Lower lobe of right lung (tissue), 2 donors: ENCODE measurements around the gene PPFIA1. TPM values are rescaled to one million over a fixed set of nuclear protein-coding genes. Genes with fewer than 3 reads are reported as not detected.

ENCODE experiments used
- ATAC-seq, 2 donors: fragments of 200-7000 bp; cut with Tn5 transposase; one replicate each; pipeline ENCODE4 v1.9.1; 2020 to 2022; ENCODE audit warnings: mild to moderate bottlenecking in 2 of 2, moderate library complexity in 2 of 2
- DNase-seq: peaks from one replicate; pipeline ENCODE4 v3.0.0-alpha.2; 2020
- H3K27ac ChIP-seq: fragments of 200-600 bp; one replicate; pipeline ENCODE4 v1.8.0; 2022
- H3K27me3 ChIP-seq: fragments of 200-600 bp; one replicate; pipeline ENCODE4 v1.8.0; 2022; ENCODE audit warnings: low read depth
- H3K36me3 ChIP-seq: fragments of 200-600 bp; one replicate; pipeline ENCODE4 v1.8.0; 2022; ENCODE audit warnings: mild to moderate bottlenecking
- H3K4me1 ChIP-seq: fragments of 200-600 bp; one replicate; pipeline ENCODE4 v1.8.0; 2022
- H3K4me3 ChIP-seq: fragments of 200-600 bp; one replicate; pipeline ENCODE4 v1.8.0; 2022; ENCODE audit warnings: mild to moderate bottlenecking
- H3K9me3 ChIP-seq: fragments of 200-600 bp; one replicate; pipeline ENCODE4 v1.8.0; 2022
- intact Hi-C: fragments of 100-400 bp; cut with DNase I; formaldehyde crosslinking; loops from one replicate; pipeline ENCODE4 v1.11.0; 2022
- total RNA-seq: library from RNA; stranded (reverse); fragmentation: NEBNext Ultra II Directional; extraction: Animal tissue kit (Norgen Biotek cat#: 25700); gene quantifications from one replicate; pipeline ENCODE4 v1.2.1, GENCODE V29; 2021
- TF ChIP-seq, protein P1 (sequence below): fragments of 200-600 bp; IDR thresholded peaks from one replicate; pipeline ENCODE4 v1.8.0; 2022; ENCODE audit warnings: antibody characterized with exemption, mild to moderate bottlenecking
- donor health status: DM: no; HTN: yes; CAD: no; lungs with severe emphysema.

The PPFIA1 gene
- total RNA-seq, 1 donor from 2014 or later: 81.0 TPM

DNA sequence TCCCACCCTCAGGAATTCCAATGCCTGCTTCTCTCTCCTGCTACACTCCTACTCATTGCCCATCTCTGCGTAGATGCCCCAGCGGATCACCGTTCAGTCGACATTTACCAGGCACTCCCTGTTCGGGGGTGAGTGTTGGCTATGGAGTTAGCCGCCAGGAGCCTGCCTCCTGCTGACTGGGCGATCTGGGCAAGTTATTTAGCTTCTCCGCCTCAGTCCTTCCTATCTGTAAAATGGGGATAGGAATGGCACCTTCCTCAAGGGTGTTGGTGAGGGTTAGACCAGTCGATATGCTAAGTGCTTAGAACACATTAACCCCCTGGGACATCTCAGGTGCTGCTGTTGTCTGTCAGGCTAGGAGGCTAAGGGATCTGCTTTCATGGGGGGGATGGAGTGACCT, 36.5 kb upstream of the PPFIA1 start:
- Histone ChIP-seq H3K36me3 (no peaks in the 10 kb centered on the region), H3K27ac (no peak overlapping the region), H3K4me1 (no peaks in the 10 kb centered on the region), H3K27me3 (no peaks in the 10 kb centered on the region), H3K9me3 (no peaks in the 10 kb centered on the region), H3K4me3 (no peak overlapping the region)
- DNase-seq (no peak), ATAC-seq (no peak)
- TF ChIP-seq, protein P1, sequence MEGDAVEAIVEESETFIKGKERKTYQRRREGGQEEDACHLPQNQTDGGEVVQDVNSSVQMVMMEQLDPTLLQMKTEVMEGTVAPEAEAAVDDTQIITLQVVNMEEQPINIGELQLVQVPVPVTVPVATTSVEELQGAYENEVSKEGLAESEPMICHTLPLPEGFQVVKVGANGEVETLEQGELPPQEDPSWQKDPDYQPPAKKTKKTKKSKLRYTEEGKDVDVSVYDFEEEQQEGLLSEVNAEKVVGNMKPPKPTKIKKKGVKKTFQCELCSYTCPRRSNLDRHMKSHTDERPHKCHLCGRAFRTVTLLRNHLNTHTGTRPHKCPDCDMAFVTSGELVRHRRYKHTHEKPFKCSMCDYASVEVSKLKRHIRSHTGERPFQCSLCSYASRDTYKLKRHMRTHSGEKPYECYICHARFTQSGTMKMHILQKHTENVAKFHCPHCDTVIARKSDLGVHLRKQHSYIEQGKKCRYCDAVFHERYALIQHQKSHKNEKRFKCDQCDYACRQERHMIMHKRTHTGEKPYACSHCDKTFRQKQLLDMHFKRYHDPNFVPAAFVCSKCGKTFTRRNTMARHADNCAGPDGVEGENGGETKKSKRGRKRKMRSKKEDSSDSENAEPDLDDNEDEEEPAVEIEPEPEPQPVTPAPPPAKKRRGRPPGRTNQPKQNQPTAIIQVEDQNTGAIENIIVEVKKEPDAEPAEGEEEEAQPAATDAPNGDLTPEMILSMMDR: no peak
- intact Hi-C loops: no loop called here

DNA sequence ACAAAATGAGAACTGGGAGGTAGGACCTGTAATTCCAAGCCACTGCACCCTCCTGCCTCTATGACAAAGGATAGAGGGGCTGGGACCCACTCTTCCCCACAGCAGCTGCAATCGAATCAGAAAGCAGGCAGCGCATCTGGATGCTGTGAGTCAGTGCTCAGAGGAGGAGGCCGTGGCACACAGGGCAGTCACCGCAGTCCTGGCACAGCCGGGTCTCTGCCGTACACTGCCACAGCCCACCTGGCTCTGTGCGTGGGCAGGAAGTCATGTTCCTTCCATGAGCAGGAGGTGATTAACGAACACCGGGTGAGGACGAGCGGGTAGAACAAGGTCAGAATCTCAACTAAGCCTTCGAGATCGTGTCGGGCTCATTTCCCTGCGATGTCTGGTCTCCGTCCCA, 30.2 kb upstream of the PPFIA1 start:
- Histone ChIP-seq H3K9me3 (no peaks in the 10 kb centered on the region), H3K27ac (no peak overlapping the region), H3K36me3 (no peaks in the 10 kb centered on the region), H3K4me3 (no peak overlapping the region), H3K4me1 (no peaks in the 10 kb centered on the region), H3K27me3 (no peaks in the 10 kb centered on the region)
- TF ChIP-seq, protein P1: no peak
- intact Hi-C loops: no loop called here
- DNase-seq (no peak), ATAC-seq (no peak)

DNA sequence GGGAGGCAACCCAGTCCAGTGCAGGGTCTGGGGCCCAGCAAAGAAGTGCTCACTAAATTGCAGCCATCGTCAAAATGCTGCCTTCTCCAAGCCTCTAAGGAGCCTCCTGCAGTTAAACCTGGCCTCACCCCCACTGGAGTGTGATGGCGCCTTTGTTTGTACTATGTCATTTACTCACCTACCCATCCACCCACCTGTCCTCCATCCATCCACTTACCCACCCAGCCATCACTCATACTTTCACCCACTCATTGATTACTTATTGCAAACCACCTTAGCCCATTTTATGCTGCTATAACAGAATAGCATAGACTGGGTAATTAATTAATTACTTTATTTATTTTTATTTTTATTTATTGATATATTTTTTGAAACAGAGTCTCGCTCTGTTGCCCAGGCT, 28.8 kb upstream of the PPFIA1 start:
- Histone ChIP-seq H3K4me1 (no peaks in the 10 kb centered on the region), H3K27me3 (no peaks in the 10 kb centered on the region), H3K9me3 (no peaks in the 10 kb centered on the region), H3K4me3 (no peak overlapping the region), H3K27ac (no peak overlapping the region), H3K36me3 (no peaks in the 10 kb centered on the region)
- ATAC-seq: no peak
- TF ChIP-seq, protein P1: no peak
- no peak for DNase-seq
- intact Hi-C loops: no loop called here

DNA sequence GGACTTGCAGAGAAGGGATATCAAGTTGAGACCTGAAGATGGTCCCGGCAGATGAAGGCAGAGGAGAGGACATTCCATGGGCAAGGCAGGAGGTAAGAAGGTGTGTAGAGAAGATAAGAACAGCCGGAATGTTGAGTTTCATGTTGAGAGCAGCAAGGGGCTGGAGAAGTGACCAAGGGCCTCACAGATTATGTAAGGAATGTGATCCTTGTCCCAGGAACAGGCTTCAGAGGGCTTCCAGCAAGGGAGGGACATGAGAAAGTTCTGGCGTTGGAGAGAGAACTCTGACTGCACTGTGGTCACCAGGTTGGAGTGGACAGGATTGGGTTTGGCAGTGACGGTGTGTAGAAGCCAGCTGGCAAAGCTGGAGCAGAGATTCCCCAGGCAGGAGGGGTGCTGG, 27.6 kb upstream of the PPFIA1 start:
- TF ChIP-seq, protein P1: no peak
- Histone ChIP-seq H3K36me3 (no peaks in the 10 kb centered on the region), H3K9me3 (no peaks in the 10 kb centered on the region), H3K27ac (no peak overlapping the region), H3K27me3 (no peaks in the 10 kb centered on the region), H3K4me3 (no peak overlapping the region), H3K4me1 (no peaks in the 10 kb centered on the region)
- no peak for DNase-seq
- ATAC-seq: peak; percentile 23 to 64
- intact Hi-C loops: no loop called here

DNA sequence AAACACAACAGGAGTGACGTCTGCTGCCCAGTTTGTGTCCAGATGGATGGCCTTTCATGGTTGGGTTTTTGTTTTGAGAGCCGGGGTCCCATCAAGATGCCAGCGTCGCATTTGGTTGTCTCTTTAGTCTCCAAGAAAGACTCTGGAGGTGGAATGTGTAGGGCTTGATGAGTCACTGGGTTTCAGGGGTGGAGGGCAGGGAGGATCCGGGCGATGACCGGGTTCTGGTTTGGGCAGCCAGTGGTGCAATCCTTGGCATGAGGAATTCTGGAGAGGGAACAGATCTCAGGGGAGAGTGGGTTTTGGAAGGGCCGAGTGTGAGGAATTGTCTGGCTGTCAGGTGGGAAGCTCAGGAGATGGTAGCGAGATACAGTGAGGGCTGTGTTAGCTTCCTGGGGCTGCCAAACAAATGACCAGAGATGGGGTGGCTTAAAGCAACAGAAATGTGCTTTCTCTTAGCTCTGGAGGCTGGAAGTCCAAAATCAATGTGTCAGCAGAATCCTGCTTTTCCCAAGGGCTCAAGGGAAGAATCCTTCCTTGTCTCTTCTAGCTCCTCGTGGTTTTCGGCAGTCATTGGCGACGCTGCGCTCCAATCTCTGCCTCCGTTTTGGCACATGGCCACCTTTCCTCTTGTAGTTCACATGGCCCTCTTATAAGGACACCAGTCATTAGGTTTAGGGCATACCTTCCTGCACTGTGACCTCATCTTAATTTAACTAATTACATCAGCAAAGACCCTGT, 26.4 kb upstream of the PPFIA1 start:
- H3K4me3 ChIP-seq: no peak overlapping the region
- intact Hi-C loops: no loop called here
- H3K27ac ChIP-seq: no peak overlapping the region
- TF ChIP-seq, protein P1: no peak
- ATAC-seq: no peak
- no peaks in the 10 kb centered on the region for H3K36me3 ChIP-seq
- DNase-seq: no peak
- H3K4me1 ChIP-seq: no peaks in the 10 kb centered on the region
- H3K9me3 ChIP-seq: no peaks in the 10 kb centered on the region
- H3K27me3 ChIP-seq: no peaks in the 10 kb centered on the region
